Measurements from ENCODE around the gene MYLK.

The MYLK gene

DNA sequence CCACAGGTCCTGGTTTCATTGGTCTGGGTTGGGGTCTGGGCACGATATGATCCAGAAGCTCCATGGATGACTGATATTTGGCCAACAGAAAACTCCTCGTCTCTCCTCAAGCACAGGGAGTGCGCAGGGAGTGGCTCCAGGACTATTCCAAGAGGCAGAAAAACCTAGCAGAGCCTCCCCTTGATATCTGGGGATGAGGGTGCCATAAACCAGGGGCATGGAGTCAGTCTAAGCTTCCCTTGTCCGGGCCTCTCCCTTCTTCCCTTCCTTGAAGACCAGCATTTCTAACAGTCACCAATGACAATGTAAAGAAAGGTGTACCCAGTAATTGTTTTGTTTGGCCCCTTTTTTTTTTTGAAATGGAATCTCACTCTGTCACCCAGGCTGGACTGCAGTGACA lies 199.9 kb downstream of the MYLK start:
- Histone ChIP-seq H3K4me3 (ENCODE audit: low read length) (no peak overlapping the region), H3K4me1 (ENCODE audit: control insufficient read depth, insufficient read depth, low read length) (peaks cover 4% of the 10 kb centered on the region; the same call in 1 of the 2 replicates), H3K36me3 (ENCODE audit: control insufficient read depth, insufficient read depth, low read length) (no peaks in the 10 kb centered on the region), H3K27me3 (ENCODE audit: control insufficient read depth, insufficient read depth, low read length) (no peaks in the 10 kb centered on the region), H3K27ac (ENCODE audit: low read length) (no peak overlapping the region), H3K9me3 (ENCODE audit: control insufficient read depth, insufficient read depth, low read length) (no peaks in the 10 kb centered on the region)
- WGBS (ENCODE audit: insufficient coverage, insufficient read length) = no CpG with 5 or more reads among the region's 4 CpGs
- no peak for DNase-seq (ENCODE audit: low read depth, low spot score)

DNA sequence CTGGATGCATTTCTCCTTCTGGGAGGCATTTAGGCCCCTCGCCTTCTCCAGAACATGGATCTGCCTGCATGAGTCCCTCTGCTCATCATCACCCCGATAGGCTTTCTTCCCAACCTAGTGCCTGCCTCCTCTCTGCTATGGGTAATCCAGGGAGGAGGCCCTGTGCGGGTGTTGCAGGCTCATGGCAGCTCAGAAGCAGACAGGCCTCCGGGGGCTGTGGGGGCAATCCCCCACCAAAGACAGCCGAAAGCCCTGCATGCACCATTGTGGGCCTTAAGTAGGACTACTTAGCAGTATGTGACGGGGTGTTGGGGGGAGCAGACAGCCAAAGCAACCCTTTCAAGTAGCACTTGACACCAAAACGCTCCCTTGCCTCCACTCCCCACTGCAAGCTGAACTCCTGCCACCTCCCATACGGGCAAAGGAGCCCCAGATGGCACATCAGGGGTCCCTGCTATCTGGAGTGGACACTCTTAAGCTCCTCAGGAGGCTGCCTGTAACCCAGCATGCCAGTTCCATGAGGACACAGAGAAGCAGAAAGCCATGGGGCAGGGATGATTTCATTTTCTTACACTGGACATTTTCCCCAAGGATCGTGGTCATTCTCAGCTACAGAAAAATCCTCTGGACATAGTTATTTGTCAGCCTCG lies 200.5 kb downstream of the MYLK start:
- H3K4me1 ChIP-seq (ENCODE audit: control insufficient read depth, insufficient read depth, low read length) = peaks cover 4% of the 10 kb centered on the region; the same call in 1 of the 2 replicates
- H3K4me3 ChIP-seq (ENCODE audit: low read length) = no peak overlapping the region
- no peaks in the 10 kb centered on the region for H3K9me3 ChIP-seq (ENCODE audit: control insufficient read depth, insufficient read depth, low read length)
- no peak for DNase-seq (ENCODE audit: low read depth, low spot score)
- no peaks in the 10 kb centered on the region for H3K36me3 ChIP-seq (ENCODE audit: control insufficient read depth, insufficient read depth, low read length)
- no peak overlapping the region for H3K27ac ChIP-seq (ENCODE audit: low read length)
- no CpG with 5 or more reads among the region's 10 CpGs for WGBS (ENCODE audit: insufficient coverage, insufficient read length)
- no peaks in the 10 kb centered on the region for H3K27me3 ChIP-seq (ENCODE audit: control insufficient read depth, insufficient read depth, low read length)

DNA sequence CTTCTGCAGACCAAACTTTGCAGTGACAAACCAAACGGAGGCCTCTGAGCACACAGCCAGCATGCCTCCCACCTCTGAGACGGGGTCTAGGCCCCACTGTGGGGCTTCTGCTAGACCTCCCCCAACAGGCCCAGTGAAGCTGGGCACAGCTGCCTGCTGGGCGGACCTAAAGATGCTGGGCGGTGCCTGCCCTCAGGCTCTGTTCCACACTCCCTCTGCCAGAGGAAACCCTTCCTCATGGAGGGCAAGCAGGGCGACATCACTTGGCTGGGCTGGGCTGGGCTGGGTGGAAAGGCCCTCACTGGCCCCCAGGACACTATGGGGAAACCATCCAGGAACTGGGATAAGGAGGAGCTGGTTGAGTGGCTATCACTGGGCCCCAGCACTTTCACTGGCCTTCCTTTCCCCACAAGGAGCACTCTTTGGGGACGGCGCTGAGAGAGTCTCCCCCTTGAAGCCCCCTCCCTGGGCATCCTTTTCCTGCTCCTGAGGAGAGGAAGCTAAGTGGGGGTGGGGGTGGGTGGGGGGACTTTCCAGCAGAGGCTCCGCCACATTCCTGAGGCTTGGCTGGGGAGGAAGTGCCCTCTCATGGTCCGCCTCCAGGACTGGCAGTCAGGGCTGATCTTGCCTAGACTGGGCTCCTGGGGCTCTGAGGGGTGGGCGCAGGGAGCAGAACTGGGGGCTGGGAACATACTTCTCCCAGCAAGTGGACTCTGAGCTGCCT lies 201.2 kb downstream of the MYLK start:
- DNase-seq (ENCODE audit: low read depth, low spot score) = no peak
- H3K9me3 ChIP-seq (ENCODE audit: control insufficient read depth, insufficient read depth, low read length) = no peaks in the 10 kb centered on the region
- H3K4me3 ChIP-seq (ENCODE audit: low read length) = no peak overlapping the region
- H3K36me3 ChIP-seq (ENCODE audit: control insufficient read depth, insufficient read depth, low read length) = no peaks in the 10 kb centered on the region
- H3K27me3 ChIP-seq (ENCODE audit: control insufficient read depth, insufficient read depth, low read length) = no peaks in the 10 kb centered on the region
- H3K27ac ChIP-seq (ENCODE audit: low read length) = no peak overlapping the region
- no CpG with 5 or more reads among the region's 10 CpGs for WGBS (ENCODE audit: insufficient coverage, insufficient read length)
- H3K4me1 ChIP-seq (ENCODE audit: control insufficient read depth, insufficient read depth, low read length) = peaks cover 4% of the 10 kb centered on the region; the same call in 1 of the 2 replicates

DNA sequence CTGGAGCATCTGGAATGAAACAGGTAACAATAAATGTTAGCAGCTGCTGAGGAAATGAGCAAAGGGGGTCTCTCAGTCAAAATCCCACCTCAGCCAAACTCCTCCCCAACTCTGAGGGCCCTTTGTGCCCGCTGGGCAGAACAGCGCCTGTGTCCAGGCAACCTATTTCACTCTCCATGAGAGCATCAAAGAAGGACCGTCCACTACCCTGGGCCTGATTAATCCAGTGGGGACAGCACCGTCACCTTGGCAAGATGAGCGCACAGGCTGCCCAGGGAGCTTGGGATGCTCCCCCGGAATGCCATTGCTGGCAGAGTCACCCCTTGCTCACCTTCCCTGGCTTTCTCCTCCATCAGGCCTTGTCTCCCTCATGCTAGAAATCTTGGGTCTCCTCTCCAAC lies 201.8 kb downstream of the MYLK start:
- no peaks in the 10 kb centered on the region for H3K9me3 ChIP-seq (ENCODE audit: control insufficient read depth, insufficient read depth, low read length)
- no peak overlapping the region for H3K4me3 ChIP-seq (ENCODE audit: low read length)
- H3K27ac ChIP-seq (ENCODE audit: low read length) = no peak overlapping the region
- no peak for DNase-seq (ENCODE audit: low read depth, low spot score)
- H3K27me3 ChIP-seq (ENCODE audit: control insufficient read depth, insufficient read depth, low read length) = no peaks in the 10 kb centered on the region
- WGBS (ENCODE audit: insufficient coverage, insufficient read length) = no CpG with 5 or more reads among the region's 6 CpGs
- H3K4me1 ChIP-seq (ENCODE audit: control insufficient read depth, insufficient read depth, low read length) = peaks cover 4% of the 10 kb centered on the region; the same call in 1 of the 2 replicates
- H3K36me3 ChIP-seq (ENCODE audit: control insufficient read depth, insufficient read depth, low read length) = no peaks in the 10 kb centered on the region

DNA sequence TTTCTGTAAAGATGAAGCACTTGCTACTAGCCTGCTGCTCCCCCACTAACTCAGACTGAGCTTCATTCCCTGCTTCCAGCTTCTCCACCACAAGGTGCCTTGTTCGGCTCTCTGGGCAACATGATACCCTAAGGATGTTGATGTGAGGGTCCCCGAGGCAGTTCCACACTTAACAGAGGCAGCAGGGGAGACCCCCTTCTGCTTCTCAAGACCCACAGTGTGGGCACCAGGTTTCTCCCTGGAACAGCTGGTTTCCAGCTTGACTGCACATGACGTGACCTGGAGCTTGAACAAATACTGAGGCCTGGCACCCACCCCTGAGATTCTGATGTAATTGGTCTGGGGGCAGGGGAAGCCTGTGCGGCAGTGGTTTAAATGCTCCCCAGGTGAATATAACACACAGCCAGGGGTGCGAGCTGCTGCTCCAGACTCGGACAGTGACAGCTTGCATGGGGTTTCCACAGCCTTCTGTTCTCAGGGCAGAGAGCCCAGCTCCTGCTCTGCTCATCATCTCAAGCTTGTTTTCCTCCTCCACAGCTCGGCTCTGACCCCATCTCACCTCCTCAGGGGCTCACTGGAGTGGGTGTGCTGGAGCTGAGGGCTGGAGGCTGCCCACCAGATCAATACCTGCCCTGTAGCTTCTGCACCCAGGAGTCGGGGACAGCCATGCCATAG lies 204.3 kb downstream of the MYLK start:
- no peak for DNase-seq (ENCODE audit: low read depth, low spot score)

DNA sequence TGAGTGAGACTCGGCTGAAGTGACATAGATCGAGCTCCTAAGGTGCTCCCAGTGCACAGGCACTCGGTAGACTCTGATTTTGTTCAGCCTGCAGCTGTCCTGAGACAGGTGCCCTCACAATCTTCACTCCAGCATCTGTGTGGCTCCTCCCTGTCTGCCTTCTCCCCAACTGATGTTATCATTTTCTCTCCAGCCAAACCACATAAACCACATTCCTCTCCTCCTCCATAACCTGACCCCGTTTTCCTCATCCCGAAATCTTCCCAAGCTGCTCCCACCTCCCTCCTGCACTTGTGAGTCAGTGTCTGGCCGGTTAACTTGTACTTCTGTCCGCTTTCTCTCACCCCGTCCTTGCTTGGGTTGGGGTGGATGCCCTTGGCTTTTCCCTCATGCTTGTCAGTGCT lies 206.0 kb downstream of the MYLK start:
- H3K36me3 ChIP-seq (ENCODE audit: control insufficient read depth, insufficient read depth, low read length) = no peaks in the 10 kb centered on the region
- no peaks in the 10 kb centered on the region for H3K9me3 ChIP-seq (ENCODE audit: control insufficient read depth, insufficient read depth, low read length)
- no peak overlapping the region for H3K27ac ChIP-seq (ENCODE audit: low read length)
- no peak for DNase-seq (ENCODE audit: low read depth, low spot score)
- 100% methylated on average over 2 of the region's 8 CpGs for WGBS (ENCODE audit: insufficient coverage, insufficient read length)
- H3K4me3 ChIP-seq (ENCODE audit: low read length) = no peak overlapping the region
- no peaks in the 10 kb centered on the region for H3K27me3 ChIP-seq (ENCODE audit: control insufficient read depth, insufficient read depth, low read length)
- peaks cover 2% of the 10 kb centered on the region; the same call in 1 of the 2 replicates for H3K4me1 ChIP-seq (ENCODE audit: control insufficient read depth, insufficient read depth, low read length)

More for the DNA sequence above, 204.3 kb downstream of the MYLK start:
- Histone ChIP-seq H3K36me3 (ENCODE audit: control insufficient read depth, insufficient read depth, low read length) (no peaks in the 10 kb centered on the region), H3K9me3 (ENCODE audit: control insufficient read depth, insufficient read depth, low read length) (no peaks in the 10 kb centered on the region), H3K4me3 (ENCODE audit: low read length) (no peak overlapping the region), H3K27me3 (ENCODE audit: control insufficient read depth, insufficient read depth, low read length) (no peaks in the 10 kb centered on the region), H3K27ac (ENCODE audit: low read length) (no peak overlapping the region), H3K4me1 (ENCODE audit: control insufficient read depth, insufficient read depth, low read length) (peaks cover 4% of the 10 kb centered on the region; the same call in 1 of the 2 replicates)
- WGBS (ENCODE audit: insufficient coverage, insufficient read length) = no CpG with 5 or more reads among the region's 8 CpGs

DNA sequence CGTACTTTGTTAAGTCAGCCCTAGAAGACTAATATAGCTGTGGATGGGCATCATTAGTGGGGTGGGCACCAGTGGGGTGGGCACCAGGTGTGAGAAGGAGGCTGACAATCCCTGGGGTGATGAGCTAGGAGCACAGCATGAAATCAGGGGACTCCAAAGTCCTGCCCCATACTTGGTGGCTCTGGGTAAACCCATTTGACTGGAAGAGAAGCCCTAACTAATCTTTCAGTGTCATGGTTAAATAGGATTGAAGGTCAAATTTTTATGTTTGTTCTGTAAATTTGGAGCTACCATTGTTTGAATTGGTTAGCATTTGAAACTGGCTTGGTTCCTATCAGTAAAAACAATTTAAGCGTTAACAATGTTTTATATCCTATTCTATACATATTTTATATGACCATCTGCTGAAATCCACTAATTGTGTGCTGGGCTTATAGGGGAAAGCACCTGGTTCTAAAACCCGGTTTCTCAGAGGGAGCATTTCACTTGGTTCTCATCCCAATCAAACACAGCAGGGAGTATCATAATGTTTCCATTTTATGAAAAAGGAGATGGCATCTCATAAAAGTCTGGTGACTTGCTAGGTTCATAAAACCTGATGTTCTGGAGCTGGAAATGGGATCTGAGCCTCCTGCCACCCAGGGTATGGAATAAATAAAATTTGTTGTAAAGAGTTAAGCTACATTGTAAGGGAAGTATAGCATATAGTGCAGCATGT lies 211.5 kb downstream of the MYLK start:
- Histone ChIP-seq H3K27me3 (ENCODE audit: control insufficient read depth, insufficient read depth, low read length) (no peaks in the 10 kb centered on the region), H3K4me1 (ENCODE audit: control insufficient read depth, insufficient read depth, low read length) (no peaks in the 10 kb centered on the region), H3K36me3 (ENCODE audit: control insufficient read depth, insufficient read depth, low read length) (no peaks in the 10 kb centered on the region), H3K4me3 (ENCODE audit: low read length) (no peak overlapping the region), H3K27ac (ENCODE audit: low read length) (no peak overlapping the region), H3K9me3 (ENCODE audit: control insufficient read depth, insufficient read depth, low read length) (no peaks in the 10 kb centered on the region)
- WGBS (ENCODE audit: insufficient coverage, insufficient read length) = no CpG with 5 or more reads among the region's 3 CpGs
- DNase-seq (ENCODE audit: low read depth, low spot score) = no peak

DNA sequence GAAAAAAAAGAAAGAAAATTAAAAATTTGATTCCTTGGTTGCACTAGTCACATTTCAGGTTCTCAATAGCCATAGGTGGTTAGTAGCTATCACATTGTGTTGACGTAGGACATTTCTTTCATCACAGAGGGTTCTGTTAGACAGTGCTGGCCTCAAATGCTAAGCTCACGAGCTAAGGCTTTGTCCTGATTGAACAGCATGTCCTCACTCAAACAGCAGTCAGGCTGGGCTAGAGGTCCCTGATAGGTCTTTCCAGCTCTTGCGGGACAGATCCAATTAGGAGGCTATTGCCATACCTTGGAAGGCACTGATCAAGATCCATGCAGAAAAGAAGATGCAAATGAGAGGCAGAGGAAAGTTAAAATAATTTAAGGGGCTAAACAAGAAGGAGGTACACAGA lies 213.4 kb downstream of the MYLK start:
- H3K36me3 ChIP-seq (ENCODE audit: control insufficient read depth, insufficient read depth, low read length) = no peaks in the 10 kb centered on the region
- H3K9me3 ChIP-seq (ENCODE audit: control insufficient read depth, insufficient read depth, low read length) = no peaks in the 10 kb centered on the region
- no peaks in the 10 kb centered on the region for H3K4me1 ChIP-seq (ENCODE audit: control insufficient read depth, insufficient read depth, low read length)
- no peak overlapping the region for H3K4me3 ChIP-seq (ENCODE audit: low read length)
- DNase-seq (ENCODE audit: low read depth, low spot score) = no peak
- no CpG with 5 or more reads among the region's 3 CpGs for WGBS (ENCODE audit: insufficient coverage, insufficient read length)
- no peaks in the 10 kb centered on the region for H3K27me3 ChIP-seq (ENCODE audit: control insufficient read depth, insufficient read depth, low read length)
- no peak overlapping the region for H3K27ac ChIP-seq (ENCODE audit: low read length)

DNA sequence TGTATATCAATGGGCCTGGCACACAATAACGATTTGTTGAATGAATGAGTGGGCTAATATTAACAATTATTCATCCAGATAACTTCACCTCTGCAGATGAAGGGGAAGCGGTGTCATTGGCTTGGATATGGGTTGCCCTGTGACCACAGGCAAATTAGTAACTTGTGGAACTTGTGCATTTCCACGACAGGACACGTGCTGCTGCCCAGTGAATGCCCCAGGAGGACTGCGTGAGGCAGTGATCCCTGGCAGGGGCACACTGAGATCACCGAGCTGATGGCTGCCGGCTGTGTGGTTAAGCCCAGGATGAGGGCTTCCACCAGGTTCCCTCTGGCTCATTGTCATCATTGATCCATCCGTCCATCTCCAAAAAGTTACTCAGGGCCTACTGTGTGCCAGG lies 215.2 kb downstream of the MYLK start:
- no peak for DNase-seq (ENCODE audit: low read depth, low spot score)
- Histone ChIP-seq H3K36me3 (ENCODE audit: control insufficient read depth, insufficient read depth, low read length) (0 out of 2 replicates have a peak, but pooled peaks cover 2% of the 10 kb centered on the region), H3K27me3 (ENCODE audit: control insufficient read depth, insufficient read depth, low read length) (no peaks in the 10 kb centered on the region), H3K4me1 (ENCODE audit: control insufficient read depth, insufficient read depth, low read length) (no peaks in the 10 kb centered on the region), H3K27ac (ENCODE audit: low read length) (no peak overlapping the region), H3K4me3 (ENCODE audit: low read length) (no peak overlapping the region), H3K9me3 (ENCODE audit: control insufficient read depth, insufficient read depth, low read length) (no peaks in the 10 kb centered on the region)
- no CpG with 5 or more reads among the region's 8 CpGs for WGBS (ENCODE audit: insufficient coverage, insufficient read length)

DNA sequence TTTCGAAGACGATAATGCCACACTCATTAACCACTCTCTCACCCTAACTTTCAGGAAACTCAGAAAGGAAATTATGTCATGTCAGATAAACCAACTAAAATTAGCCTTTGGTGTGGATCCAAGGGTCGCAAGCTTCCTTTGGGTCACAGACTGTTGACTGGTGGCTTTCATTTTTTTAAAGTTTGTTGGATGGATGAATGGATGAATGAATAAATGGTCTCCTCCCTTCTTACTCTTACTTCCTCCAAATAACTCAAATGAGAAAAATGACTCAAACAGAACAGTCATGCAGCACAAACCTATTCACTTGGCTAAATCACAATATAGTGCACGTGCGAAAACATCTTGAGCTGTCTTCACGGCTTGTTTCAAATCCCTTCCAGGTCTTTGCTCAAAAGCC lies 216.3 kb downstream of the MYLK start:
- Histone ChIP-seq H3K4me1 (ENCODE audit: control insufficient read depth, insufficient read depth, low read length) (no peaks in the 10 kb centered on the region), H3K36me3 (ENCODE audit: control insufficient read depth, insufficient read depth, low read length) (0 out of 2 replicates have a peak, but pooled peaks cover 2% of the 10 kb centered on the region), H3K27me3 (ENCODE audit: control insufficient read depth, insufficient read depth, low read length) (no peaks in the 10 kb centered on the region), H3K4me3 (ENCODE audit: low read length) (no peak overlapping the region), H3K27ac (ENCODE audit: low read length) (no peak overlapping the region), H3K9me3 (ENCODE audit: control insufficient read depth, insufficient read depth, low read length) (no peaks in the 10 kb centered on the region)
- no peak for DNase-seq (ENCODE audit: low read depth, low spot score)
- WGBS (ENCODE audit: insufficient coverage, insufficient read length) = 100% methylated on average over 2 of the region's 6 CpGs

Measured in iPS DF 6.9 (cell line).